K562 (cell line): ENCODE data around the gene MTREX. TPM values are rescaled to one million over a fixed set of nuclear protein-coding genes. Genes with fewer than 3 reads are reported as not detected.

ENCODE experiments used
- AFF4 ChIP-seq: sonication (generic); formaldehyde crosslinking; IDR thresholded peaks from 2 replicates; pipeline ENCODE4 v1.8.0; 2023; ENCODE audit warnings: mild to moderate bottlenecking, missing genetic modification reagents
- CXXC5 ChIP-seq: fragments of 250-450 bp; sonication (Bioruptor Pico); IDR thresholded peaks from 2 replicates; pipeline ENCODE4 v1.8.0; 2022; ENCODE audit warnings: inconsistent platforms, mild to moderate bottlenecking, moderate library complexity
- FOXM1 ChIP-seq, 2 experiments: fragments of 450-650 bp in 1 of 2; sonication (generic) in 1 of 2; formaldehyde crosslinking in 1 of 2; IDR thresholded peaks; 2 replicates each; pipeline versions ENCODE4 v1.6.1 to v1.9.0; 2017 to 2022; ENCODE audit warnings: low read depth in 2 of 2, mild to moderate bottlenecking in 2 of 2, missing genetic modification reagents in 1 of 2, moderate library complexity in 1 of 2
- KDM1A ChIP-seq, 2 experiments: fragments of 450-650 bp; IDR thresholded peaks; 2 replicates each; pipeline ENCODE4 v1.6.1; 2016; ENCODE audit warnings: mild to moderate bottlenecking in 2 of 2
- KLF16 ChIP-seq: IDR thresholded peaks from 2 replicates; pipeline ENCODE4 v1.6.1; 2016; ENCODE audit warnings: antibody characterized with exemption
- MCM5 ChIP-seq: fragments of 450-650 bp; IDR thresholded peaks from 2 replicates; pipeline ENCODE4 v1.6.1; 2016; ENCODE audit warnings: low read depth
- MTA2 ChIP-seq: fragments of 450-650 bp; IDR thresholded peaks from 2 replicates; pipeline ENCODE4 v1.6.1; 2016; ENCODE audit warnings: low read depth
- PML ChIP-seq: IDR thresholded peaks from 2 replicates; pipeline ENCODE4 v1.6.1; 2012; ENCODE audit warnings: low read length, inconsistent platforms
- RAD51 ChIP-seq: fragments of 450-650 bp; IDR thresholded peaks from 2 replicates; pipeline ENCODE4 v1.7.1; 2016; ENCODE audit warnings: low read depth, mild to moderate bottlenecking, borderline replicate concordance
- RBM14 ChIP-seq: fragments of 200-400 bp; formaldehyde crosslinking; IDR thresholded peaks from 2 replicates; pipeline ENCODE4 v1.6.1; 2018; ENCODE audit warnings: low read depth, mild to moderate bottlenecking, low read length, moderate library complexity, borderline replicate concordance; ENCODE audit not compliant: insufficient read depth
- ZNF140 ChIP-seq: fragments of 250-450 bp; sonication (Bioruptor Pico); IDR thresholded peaks from 2 replicates; pipeline ENCODE4 v1.8.0; 2021; ENCODE audit warnings: moderate library complexity, mild to moderate bottlenecking, inconsistent platforms
- ZNF354B ChIP-seq: fragments of 250-450 bp; sonication (Bioruptor Pico); IDR thresholded peaks from 2 replicates; pipeline ENCODE4 v1.4.0; 2020
- polyA plus RNA-seq, 8 experiments: library from polyadenylated mRNA; depleted of rRNA in 4 of 8; stranded (reverse) in 5 of 8; unstranded in 3 of 8; fragments of >200 nt; fragmentation: Nextera tagmentation in 2 of 8; fragmentation: Illumina TruSeq in 1 of 8; extraction: Ambion mirVana in 2 of 8; extraction: Trizol in 1 of 8; gene quantifications; 2 replicates each; pipeline versions ENCODE4 v1.2.1 to v1.2.3, GENCODE V29; 2011 to 2014; ENCODE audit warnings: inconsistent platforms in 1 of 8, missing spikeins in 1 of 8
- total RNA-seq, 7 experiments: library from RNA; depleted of rRNA in 6 of 7; stranded (reverse); fragments of >200 nt in 6 of 7; fragmentation: Illumina TruSeq in 2 of 7; extraction: Trizol in 2 of 7; gene quantifications; 2 replicates each; pipeline versions ENCODE4 v1.2.1 to v1.2.3, GENCODE V29; 2011 to 2021; ENCODE audit warnings: low replicate concordance in 1 of 7
- TF ChIP-seq, protein P1 (sequence below): sonication (generic); formaldehyde crosslinking; IDR thresholded peaks from 2 replicates; pipeline ENCODE4 v1.8.0; 2022; ENCODE audit warnings: missing genetic modification reagents, mild to moderate bottlenecking, moderate library complexity, borderline replicate concordance
- TF ChIP-seq, protein P2 (sequence below): fragments of 200-800 bp; sonication (Bioruptor generic); IDR thresholded peaks from 2 replicates; pipeline ENCODE4 v1.6.1; 2016; ENCODE audit warnings: missing genetic modification characterization, missing compliant biosample characterization
- TF ChIP-seq, protein P3 (sequence below), 2 experiments: fragments of 150-350 bp in 1 of 2; IDR thresholded peaks; 2 replicates each; pipeline ENCODE4 v1.6.1; 2012 to 2016; ENCODE audit warnings: low read depth in 2 of 2, low read length in 2 of 2, mild to moderate bottlenecking in 1 of 2, moderate library complexity in 1 of 2

MTREX gene
- total and polyA plus RNA-seq, 9 of the 15 experiments (the other 6 are each of a cell fraction or from before 2014, with no cell fraction given) = 52.9 to 193 (median 150) TPM

- TF ChIP-seq KDM1A (IDR thresholded peaks at IDR 0.05) = no peak
- TF ChIP-seq CXXC5 (CRISPR knock-in tag) = peak; percentile 45
- TF ChIP-seq RBM14 = no peak
- TF ChIP-seq MTA2 = peak; percentile 73
- peak; percentile 80 for TF ChIP-seq FOXM1 (IDR thresholded peaks at IDR 0.05; ENCODE audit: low read depth)
- no peak for TF ChIP-seq FOXM1 (CRISPR knock-in tag; IDR thresholded peaks at IDR 0.05; ENCODE audit: low read depth)
- no peak for TF ChIP-seq ZNF354B (CRISPR knock-in tag)
- no peak for TF ChIP-seq ZNF140 (CRISPR knock-in tag)
- no peak for TF ChIP-seq AFF4 (CRISPR knock-in tag)
- no peak for TF ChIP-seq MCM5
- TF ChIP-seq PML = peak; percentile 72
- TF ChIP-seq KLF16 = peak; percentile 47; the same call in 1 of the 2 replicates
- TF ChIP-seq, protein P1, sequence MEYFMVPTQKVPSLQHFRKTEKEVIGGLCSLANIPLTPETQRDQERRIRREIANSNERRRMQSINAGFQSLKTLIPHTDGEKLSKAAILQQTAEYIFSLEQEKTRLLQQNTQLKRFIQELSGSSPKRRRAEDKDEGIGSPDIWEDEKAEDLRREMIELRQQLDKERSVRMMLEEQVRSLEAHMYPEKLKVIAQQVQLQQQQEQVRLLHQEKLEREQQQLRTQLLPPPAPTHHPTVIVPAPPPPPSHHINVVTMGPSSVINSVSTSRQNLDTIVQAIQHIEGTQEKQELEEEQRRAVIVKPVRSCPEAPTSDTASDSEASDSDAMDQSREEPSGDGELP (CRISPR knock-in tag) = peak; percentile 71; the same call in 1 of the 2 replicates
- TF ChIP-seq, protein P2, sequence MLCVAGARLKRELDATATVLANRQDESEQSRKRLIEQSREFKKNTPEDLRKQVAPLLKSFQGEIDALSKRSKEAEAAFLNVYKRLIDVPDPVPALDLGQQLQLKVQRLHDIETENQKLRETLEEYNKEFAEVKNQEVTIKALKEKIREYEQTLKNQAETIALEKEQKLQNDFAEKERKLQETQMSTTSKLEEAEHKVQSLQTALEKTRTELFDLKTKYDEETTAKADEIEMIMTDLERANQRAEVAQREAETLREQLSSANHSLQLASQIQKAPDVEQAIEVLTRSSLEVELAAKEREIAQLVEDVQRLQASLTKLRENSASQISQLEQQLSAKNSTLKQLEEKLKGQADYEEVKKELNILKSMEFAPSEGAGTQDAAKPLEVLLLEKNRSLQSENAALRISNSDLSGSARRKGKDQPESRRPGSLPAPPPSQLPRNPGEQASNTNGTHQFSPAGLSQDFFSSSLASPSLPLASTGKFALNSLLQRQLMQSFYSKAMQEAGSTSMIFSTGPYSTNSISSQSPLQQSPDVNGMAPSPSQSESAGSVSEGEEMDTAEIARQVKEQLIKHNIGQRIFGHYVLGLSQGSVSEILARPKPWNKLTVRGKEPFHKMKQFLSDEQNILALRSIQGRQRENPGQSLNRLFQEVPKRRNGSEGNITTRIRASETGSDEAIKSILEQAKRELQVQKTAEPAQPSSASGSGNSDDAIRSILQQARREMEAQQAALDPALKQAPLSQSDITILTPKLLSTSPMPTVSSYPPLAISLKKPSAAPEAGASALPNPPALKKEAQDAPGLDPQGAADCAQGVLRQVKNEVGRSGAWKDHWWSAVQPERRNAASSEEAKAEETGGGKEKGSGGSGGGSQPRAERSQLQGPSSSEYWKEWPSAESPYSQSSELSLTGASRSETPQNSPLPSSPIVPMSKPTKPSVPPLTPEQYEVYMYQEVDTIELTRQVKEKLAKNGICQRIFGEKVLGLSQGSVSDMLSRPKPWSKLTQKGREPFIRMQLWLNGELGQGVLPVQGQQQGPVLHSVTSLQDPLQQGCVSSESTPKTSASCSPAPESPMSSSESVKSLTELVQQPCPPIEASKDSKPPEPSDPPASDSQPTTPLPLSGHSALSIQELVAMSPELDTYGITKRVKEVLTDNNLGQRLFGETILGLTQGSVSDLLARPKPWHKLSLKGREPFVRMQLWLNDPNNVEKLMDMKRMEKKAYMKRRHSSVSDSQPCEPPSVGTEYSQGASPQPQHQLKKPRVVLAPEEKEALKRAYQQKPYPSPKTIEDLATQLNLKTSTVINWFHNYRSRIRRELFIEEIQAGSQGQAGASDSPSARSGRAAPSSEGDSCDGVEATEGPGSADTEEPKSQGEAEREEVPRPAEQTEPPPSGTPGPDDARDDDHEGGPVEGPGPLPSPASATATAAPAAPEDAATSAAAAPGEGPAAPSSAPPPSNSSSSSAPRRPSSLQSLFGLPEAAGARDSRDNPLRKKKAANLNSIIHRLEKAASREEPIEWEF (CRISPR knock-in tag) = no peak
- TF ChIP-seq, protein P3, sequence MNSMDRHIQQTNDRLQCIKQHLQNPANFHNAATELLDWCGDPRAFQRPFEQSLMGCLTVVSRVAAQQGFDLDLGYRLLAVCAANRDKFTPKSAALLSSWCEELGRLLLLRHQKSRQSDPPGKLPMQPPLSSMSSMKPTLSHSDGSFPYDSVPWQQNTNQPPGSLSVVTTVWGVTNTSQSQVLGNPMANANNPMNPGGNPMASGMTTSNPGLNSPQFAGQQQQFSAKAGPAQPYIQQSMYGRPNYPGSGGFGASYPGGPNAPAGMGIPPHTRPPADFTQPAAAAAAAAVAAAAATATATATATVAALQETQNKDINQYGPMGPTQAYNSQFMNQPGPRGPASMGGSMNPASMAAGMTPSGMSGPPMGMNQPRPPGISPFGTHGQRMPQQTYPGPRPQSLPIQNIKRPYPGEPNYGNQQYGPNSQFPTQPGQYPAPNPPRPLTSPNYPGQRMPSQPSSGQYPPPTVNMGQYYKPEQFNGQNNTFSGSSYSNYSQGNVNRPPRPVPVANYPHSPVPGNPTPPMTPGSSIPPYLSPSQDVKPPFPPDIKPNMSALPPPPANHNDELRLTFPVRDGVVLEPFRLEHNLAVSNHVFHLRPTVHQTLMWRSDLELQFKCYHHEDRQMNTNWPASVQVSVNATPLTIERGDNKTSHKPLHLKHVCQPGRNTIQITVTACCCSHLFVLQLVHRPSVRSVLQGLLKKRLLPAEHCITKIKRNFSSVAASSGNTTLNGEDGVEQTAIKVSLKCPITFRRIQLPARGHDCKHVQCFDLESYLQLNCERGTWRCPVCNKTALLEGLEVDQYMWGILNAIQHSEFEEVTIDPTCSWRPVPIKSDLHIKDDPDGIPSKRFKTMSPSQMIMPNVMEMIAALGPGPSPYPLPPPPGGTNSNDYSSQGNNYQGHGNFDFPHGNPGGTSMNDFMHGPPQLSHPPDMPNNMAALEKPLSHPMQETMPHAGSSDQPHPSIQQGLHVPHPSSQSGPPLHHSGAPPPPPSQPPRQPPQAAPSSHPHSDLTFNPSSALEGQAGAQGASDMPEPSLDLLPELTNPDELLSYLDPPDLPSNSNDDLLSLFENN (IDR thresholded peaks at IDR 0.05; ENCODE audit: low read depth in 2 of 2, low read length in 2 of 2) = no peak
- TF ChIP-seq RAD51 = no peak
Observed at GRCh38 chr5:55304584-55304983, 3.2 kb upstream of the MTREX start (continued).
